Measurements from ENCODE around the gene ZFAND3. TPM values are rescaled to one million over a fixed set of nuclear protein-coding genes. Genes with fewer than 3 reads are reported as not detected.

ZFAND3 gene
- total RNA-seq, 6 experiments from 2014 or later = 75.2 to 93.2 (median 87.0) TPM

GRCh38 chr6:37982317-37982716 is 162.8 kb downstream of the ZFAND3 start:
- H3K4me3 Mint-ChIP-seq = no peak overlapping the region
- DNase-seq = no peak
- peaks cover 80% of the 10 kb centered on the region for H3K4me1 Mint-ChIP-seq (ENCODE audit: low read depth)
- no peaks in the 10 kb centered on the region for H3K27me3 Mint-ChIP-seq (ENCODE audit: insufficient read depth)
- H3K27ac Mint-ChIP-seq = no peak overlapping the region
- no peaks in the 10 kb centered on the region for H3K9me3 Mint-ChIP-seq
- no peak for TF ChIP-seq CTCF (IDR thresholded peaks at IDR 0.05)
- peaks cover 4% of the 10 kb centered on the region; the same call in 1 of the 2 replicates for H3K36me3 Mint-ChIP-seq (ENCODE audit: low read depth)

GRCh38 chr6:37983720-37984501 is 164.4 kb downstream of the ZFAND3 start:
- no peak overlapping the region for H3K27ac Mint-ChIP-seq
- H3K9me3 Mint-ChIP-seq = no peaks in the 10 kb centered on the region
- no peak for DNase-seq
- H3K27me3 Mint-ChIP-seq (ENCODE audit: insufficient read depth) = no peaks in the 10 kb centered on the region
- no peak for TF ChIP-seq CTCF (IDR thresholded peaks at IDR 0.05)
- H3K36me3 Mint-ChIP-seq (ENCODE audit: low read depth) = no peaks in the 10 kb centered on the region
- no peak overlapping the region for H3K4me3 Mint-ChIP-seq
- peaks cover 86% of the 10 kb centered on the region for H3K4me1 Mint-ChIP-seq (ENCODE audit: low read depth)

- peaks cover 86% of the 10 kb centered on the region for H3K4me1 Mint-ChIP-seq (ENCODE audit: low read depth)
- H3K27me3 Mint-ChIP-seq (ENCODE audit: insufficient read depth) = no peaks in the 10 kb centered on the region
- no peak overlapping the region for H3K4me3 Mint-ChIP-seq
- no peak for TF ChIP-seq CTCF (IDR thresholded peaks at IDR 0.05)
- no peaks in the 10 kb centered on the region for H3K9me3 Mint-ChIP-seq
- H3K27ac Mint-ChIP-seq = no peak overlapping the region
- H3K36me3 Mint-ChIP-seq (ENCODE audit: low read depth) = no peaks in the 10 kb centered on the region
- no peak for DNase-seq
Measured at GRCh38 chr6:37984578-37984977, 165.1 kb downstream of the ZFAND3 start.

GRCh38 chr6:37985355-37985754 is 165.8 kb downstream of the ZFAND3 start:
- H3K27me3 Mint-ChIP-seq (ENCODE audit: insufficient read depth) = no peaks in the 10 kb centered on the region
- peaks cover 86% of the 10 kb centered on the region for H3K4me1 Mint-ChIP-seq (ENCODE audit: low read depth)
- no peaks in the 10 kb centered on the region for H3K9me3 Mint-ChIP-seq
- no peaks in the 10 kb centered on the region for H3K36me3 Mint-ChIP-seq (ENCODE audit: low read depth)
- no peak for TF ChIP-seq CTCF (IDR thresholded peaks at IDR 0.05)
- no peak overlapping the region; the same call in 1 of the 2 replicates for H3K4me3 Mint-ChIP-seq
- no peak for DNase-seq
- H3K27ac Mint-ChIP-seq = no peak overlapping the region

- Mint-ChIP-seq H3K4me3 (peak overlapping the region; percentile 61; the same call in 1 of the 2 replicates), H3K27ac (peak overlapping the region; percentile 87), H3K36me3 (ENCODE audit: low read depth) (no peaks in the 10 kb centered on the region), H3K27me3 (ENCODE audit: insufficient read depth) (no peaks in the 10 kb centered on the region), H3K9me3 (no peaks in the 10 kb centered on the region), H3K4me1 (ENCODE audit: low read depth) (peaks cover 83% of the 10 kb centered on the region)
- DNase-seq = peak; percentile 36
- no peak for TF ChIP-seq CTCF (IDR thresholded peaks at IDR 0.05)
Measured at GRCh38 chr6:37987018-37987417, 167.5 kb downstream of the ZFAND3 start.
